ENCODE results near the gene HHATL.

GRCh38 chr3:42701371-42702065 lies 1.1 kb downstream of the HHATL start:
- TF ChIP-seq CEBPB (IDR thresholded peaks at IDR 0.05; ENCODE audit: low read depth, low read length) (no peak), CTCF (IDR thresholded peaks at IDR 0.05; ENCODE audit: control extremely low read depth in 1 of 3, insufficient read depth in 1 of 3, low read depth in 1 of 3, low read length in 3 of 3) (no peak), POLR2AphosphoS5 (IDR thresholded peaks at IDR 0.05; ENCODE audit: low read depth, low read length) (no peak), TAF1 (IDR thresholded peaks at IDR 0.05; ENCODE audit: low read depth, low read length) (no peak), KDM4A (IDR thresholded peaks at IDR 0.05; ENCODE audit: low read depth, low read length, severe bottlenecking) (no peak), POLR2A (IDR thresholded peaks at IDR 0.05; ENCODE audit: control extremely low read depth in 1 of 2, low read depth in 2 of 2, low read length in 2 of 2) (no peak), BCL11A (IDR thresholded peaks at IDR 0.05; ENCODE audit: low read depth in 2 of 2, low read length in 2 of 2) (no peak), RXRA (IDR thresholded peaks at IDR 0.05; ENCODE audit: insufficient read depth, low read depth, low read length) (no peak), EP300 (IDR thresholded peaks at IDR 0.05; ENCODE audit: borderline replicate concordance in 1 of 2, low read depth in 2 of 2, low read length in 2 of 2) (no peak), EZH2 (IDR thresholded peaks at IDR 0.05; ENCODE audit: low read depth, low read length, severe bottlenecking) (no peak), ATF2 (IDR thresholded peaks at IDR 0.05; ENCODE audit: low read length) (no peak)
